Left lung (tissue), 10 donors: ENCODE measurements around the gene PTK7. TPM values are rescaled to one million over a fixed set of nuclear protein-coding genes. Genes with fewer than 3 reads are reported as not detected.

Experiments used
- ATAC-seq: fragments of 200-7000 bp; cut with Tn5 transposase; one replicate; pipeline ENCODE4 v1.9.1; 2020; ENCODE audit warnings: moderate library complexity
- DNase-seq, 4 donors: peaks; one replicate each; pipeline ENCODE4 v3.0.0-alpha.2; 2013 to 2020
- H3K27ac ChIP-seq, 2 donors: fragments of 200-600 bp; sonication (generic) in 1 of 2; one replicate each; pipeline versions ENCODE4 v1.5.0 to v1.8.0; 2020 to 2021
- H3K27me3 ChIP-seq, 2 donors: fragments of 200-600 bp; sonication (generic) in 1 of 2; one replicate each; pipeline versions ENCODE4 v1.5.0 to v1.8.0; 2020 to 2021
- H3K36me3 ChIP-seq, 2 donors: fragments of 200-600 bp; sonication (generic) in 1 of 2; one replicate each; pipeline versions ENCODE4 v1.5.0 to v1.8.0; 2020 to 2021
- H3K4me1 ChIP-seq, 2 donors: fragments of 200-600 bp; one replicate each; pipeline ENCODE4 v1.8.0; 2021
- H3K4me3 ChIP-seq, 2 donors: fragments of 200-600 bp; sonication (generic) in 1 of 2; one replicate each; pipeline versions ENCODE4 v1.5.0 to v1.8.0; 2020 to 2021; ENCODE audit warnings: mild to moderate bottlenecking in 1 of 2
- H3K9me3 ChIP-seq, 2 donors: fragments of 200-600 bp; sonication (generic) in 1 of 2; one replicate each; pipeline versions ENCODE4 v1.5.0 to v1.8.0; 2020 to 2021
- CTCF ChIP-seq, 2 donors: fragments of 200-600 bp; sonication (generic) in 1 of 2; IDR thresholded peaks; one replicate each; pipeline versions ENCODE4 v1.5.0 to v1.8.0; 2021; ENCODE audit warnings: antibody characterized with exemption in 2 of 2
- intact Hi-C, 2 donors: fragments of 100-400 bp; cut with DNase I; formaldehyde crosslinking; loops; one replicate each; pipeline versions ENCODE4 v1.11.2 to v1.14.2; 2022
- polyA plus RNA-seq, 6 donors: library from polyadenylated mRNA; unstranded; fragments of 120-200 nt; gene quantifications; one replicate each; pipeline ENCODE4 v1.2.1, GENCODE V29; 2013; ENCODE audit not compliant: insufficient read length in 6 of 6
- total RNA-seq, 2 donors: library from RNA; stranded (reverse); fragmentation: NEBNext Ultra II Directional; extraction: Animal tissue kit (Norgen Biotek cat#: 25700); gene quantifications; one replicate each; pipeline ENCODE4 v1.2.1, GENCODE V29; 2021
- donor health status: DM: no; HTN: yes; CAD: no.
- donor health status: DM: no; HTN: no; CAD: no.

PTK7 gene
- total and polyA plus RNA-seq, 8 donors: 89.2 to 312 (median 284) TPM

DNA sequence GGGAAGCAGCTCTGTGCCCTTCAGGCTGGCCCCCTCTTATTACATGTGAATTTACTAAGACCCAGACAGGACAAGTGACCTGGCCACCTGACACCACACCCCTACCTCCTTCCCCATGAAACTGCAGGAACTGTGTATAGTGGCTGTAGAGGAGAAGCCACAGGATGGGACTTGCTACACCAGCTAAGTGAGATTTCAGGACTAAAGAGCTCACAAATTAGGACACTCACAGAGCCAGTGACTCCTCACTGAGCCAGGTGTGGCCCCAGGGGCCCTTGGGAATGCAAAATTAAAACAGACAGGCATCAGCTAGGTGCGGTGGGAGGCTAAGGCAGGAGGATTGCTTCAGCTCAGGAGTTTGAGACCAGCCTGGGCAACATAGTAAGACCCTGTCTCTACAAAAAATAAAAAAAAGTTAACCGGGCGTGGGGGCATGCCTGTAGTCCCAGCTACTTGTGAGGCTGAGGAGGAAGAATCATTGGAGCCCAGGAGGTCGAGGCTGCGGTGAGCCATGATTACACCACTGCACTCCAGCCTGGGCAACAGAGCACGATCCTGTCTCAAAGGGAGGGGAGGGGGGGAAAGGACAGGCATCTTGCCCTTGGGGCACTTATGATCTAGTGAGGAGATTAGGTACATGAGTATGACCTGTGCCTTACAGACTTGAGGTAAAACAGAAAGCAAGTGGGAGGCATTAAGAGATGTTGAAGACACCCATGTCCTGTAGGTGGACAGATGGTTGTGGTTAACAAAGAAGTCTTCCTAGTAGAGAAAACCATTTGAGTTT, 71.8 kb downstream of the PTK7 start:
- Histone ChIP-seq H3K36me3 (peaks cover 0 to 4% of the 10 kb centered on the region in 2 donors), H3K27ac (no peak overlapping the region), H3K9me3 (no peaks in the 10 kb centered on the region), H3K4me1 (peaks cover 4 to 12% of the 10 kb centered on the region in 2 donors), H3K4me3 (no peak overlapping the region), H3K27me3 (no peaks in the 10 kb centered on the region)
- DNase-seq: no peak
- no peak for TF ChIP-seq CTCF (IDR thresholded peaks at IDR 0.05)
- ATAC-seq: no peak
- intact Hi-C loops: loop anchor here in 1 of 2 donors (10.0 kb wide), 1 partner anchor 243 kb away; no protein-coding TSS in a partner anchor

- DNase-seq (no peak), ATAC-seq (no peak)
- Histone ChIP-seq H3K27ac (no peak overlapping the region), H3K4me1 (no peaks in the 10 kb centered on the region), H3K4me3 (no peak overlapping the region), H3K27me3 (no peaks in the 10 kb centered on the region), H3K36me3 (peaks cover 0 to 4% of the 10 kb centered on the region in 2 donors), H3K9me3 (no peaks in the 10 kb centered on the region)
- TF ChIP-seq CTCF (IDR thresholded peaks at IDR 0.05): no peak
- intact Hi-C loops: loop anchor here in 1 of 2 donors (10.0 kb wide), 1 partner anchor 244 kb away; no protein-coding TSS in a partner anchor
These were observed 73.2 kb downstream of the PTK7 start for GRCh38 chr6:43149265-43149664.

GRCh38 chr6:43150051-43150751, 74.1 kb downstream of the PTK7 start:
- Histone ChIP-seq H3K27me3 (no peaks in the 10 kb centered on the region), H3K27ac (no peak overlapping the region), H3K4me3 (no peak overlapping the region), H3K9me3 (no peaks in the 10 kb centered on the region), H3K4me1 (no peaks in the 10 kb centered on the region), H3K36me3 (peaks cover 0 to 4% of the 10 kb centered on the region in 2 donors)
- DNase-seq (no peak), ATAC-seq (peak; percentile 72)
- intact Hi-C loops: no loop called here
- no peak for TF ChIP-seq CTCF (IDR thresholded peaks at IDR 0.05)

- intact Hi-C loops: no loop called here
- no peaks in the 10 kb centered on the region for H3K4me1 ChIP-seq
- no peak overlapping the region for H3K27ac ChIP-seq
- ATAC-seq (no peak), DNase-seq (no peak)
- no peaks in the 10 kb centered on the region for H3K27me3 ChIP-seq
- H3K36me3 ChIP-seq: peaks cover 0 to 14% of the 10 kb centered on the region in 2 donors
- TF ChIP-seq CTCF (IDR thresholded peaks at IDR 0.05): no peak
- no peak overlapping the region for H3K4me3 ChIP-seq
- H3K9me3 ChIP-seq: no peaks in the 10 kb centered on the region
These were observed 83.5 kb downstream of the PTK7 start for GRCh38 chr6:43159599-43159998.

- H3K4me1 ChIP-seq: no peaks in the 10 kb centered on the region
- ATAC-seq (no peak), DNase-seq (no peak)
- H3K27me3 ChIP-seq: no peaks in the 10 kb centered on the region
- H3K9me3 ChIP-seq: no peaks in the 10 kb centered on the region
- no peak overlapping the region for H3K4me3 ChIP-seq
- intact Hi-C loops: no loop called here
- H3K36me3 ChIP-seq: peaks cover 0 to 14% of the 10 kb centered on the region in 2 donors
- no peak for TF ChIP-seq CTCF (IDR thresholded peaks at IDR 0.05)
- H3K27ac ChIP-seq: no peak overlapping the region
These were observed 87.8 kb downstream of the PTK7 start for GRCh38 chr6:43163899-43164298.
